Measurements from ENCODE around the gene RAB44. TPM values are rescaled to one million over a fixed set of nuclear protein-coding genes. Genes with fewer than 3 reads are reported as not detected.

RAB44 gene
- total and polyA plus RNA-seq, 2 of the 13 experiments (the other 11 are each of a cell fraction or from before 2014, with no cell fraction given) = not detected

GRCh38 chr6:36692220-36692619 lies 5.4 kb upstream of the RAB44 start:
- WGBS (ENCODE audit: low lambda C conversion rate) = 0% methylated on average over 3 of the region's 3 CpGs
- Histone ChIP-seq H3K4me3 (replicated peaks in 1 of 3; ENCODE audit: insufficient read depth in 1 of 3, low read depth in 2 of 3, low read length in 3 of 3) (no peak overlapping the region), H4K20me1 (ENCODE audit: insufficient read depth, low read length) (peaks cover 3% of the 10 kb centered on the region; the same call in 1 of the 2 replicates), H3K27ac (ENCODE audit: extremely low read length, insufficient read depth, low read length) (no peak overlapping the region), H3K79me2 (ENCODE audit: insufficient read depth, low read length) (no peaks in the 10 kb centered on the region), H3K4me2 (ENCODE audit: low read depth, low read length) (no peak overlapping the region), H3K27me3 (ENCODE audit: control insufficient read depth in 1 of 2, insufficient read depth in 2 of 2, low read length in 2 of 2) (peaks cover 13 to 59% of the 10 kb centered on the region in 2 experiments; a peak in 4 of 5 replicates), H3K9me3 (ENCODE audit: low read length) (no peaks in the 10 kb centered on the region), H3K4me1 (ENCODE audit: insufficient read depth, low read length) (peaks cover 7% of the 10 kb centered on the region), H3K36me3 (replicated peaks in 1 of 2; ENCODE audit: control insufficient read depth in 1 of 2, insufficient read depth in 2 of 2, low read length in 2 of 2) (no peaks in the 10 kb centered on the region), H2AFZ (ENCODE audit: low read length) (no peak overlapping the region), H3K9ac (ENCODE audit: insufficient read depth, low read depth, low read length) (no peak overlapping the region)
- in situ Hi-C loops (cut with HindIII; ENCODE audit: extremely low pct_ligation_motif_present, low pct_unique_long_range_greater_than_20kb) (no loop called here), intact Hi-C loops (cut with micrococcal nuclease; ENCODE audit: unreplicated experiment) (no loop called here)
- ATAC-seq = peak; percentile 9; the same call in 2 of the 3 replicates
- ChIA-PET CTCF (ENCODE audit: low intra/inter-chr PET ratio, low total read pairs) (no interaction called here), POLR2A (no interaction called here)
- no TSS peak for BruUV-seq (replicated peaks)
- no peak for DNase-seq (ENCODE audit: low spot score)
- FAIRE-seq = no peak
- TF ChIP-seq ZNF10 (CRISPR knock-in tag; IDR thresholded peaks at IDR 0.05; ENCODE audit: borderline replicate concordance, low read depth) (no peak), MLXIP (CRISPR knock-in tag; IDR thresholded peaks at IDR 0.05; ENCODE audit: borderline replicate concordance) (no peak), ZFY (CRISPR knock-in tag; IDR thresholded peaks at IDR 0.05) (no peak), THAP11 (CRISPR knock-in tag; IDR thresholded peaks at IDR 0.05) (no peak), KIAA2018 (CRISPR knock-in tag; IDR thresholded peaks at IDR 0.05; ENCODE audit: borderline replicate concordance) (no peak), FOXA1 (IDR thresholded peaks at IDR 0.05) (no peak), FOXA1 (CRISPR knock-in tag; IDR thresholded peaks at IDR 0.05) (no peak)
- TF ChIP-seq, protein P1, sequence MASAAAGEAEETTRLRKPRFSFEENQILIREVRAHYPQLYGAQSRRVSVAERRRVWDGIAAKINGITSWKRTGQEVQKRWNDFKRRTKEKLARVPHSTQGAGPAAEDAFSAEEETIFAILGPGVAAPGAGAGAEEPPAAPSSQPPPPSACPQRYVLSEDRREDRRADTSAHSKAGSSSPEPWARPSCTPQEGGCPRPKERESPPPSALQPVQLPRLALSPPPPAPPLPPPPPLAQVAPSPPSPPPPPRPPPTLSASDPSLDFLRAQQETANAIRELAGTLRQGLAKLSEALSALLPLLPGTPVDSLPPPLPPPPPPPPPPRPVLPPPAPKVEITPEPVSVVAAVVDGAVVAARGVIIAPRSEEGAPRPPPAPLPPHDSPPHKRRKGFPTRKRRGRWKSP (CRISPR knock-in tag; IDR thresholded peaks at IDR 0.05) = no peak
